Transverse colon (tissue), 4 donors: ENCODE measurements around the gene TMEM147.

Experiments
- POLR2A ChIP-seq: fragments of 450-650 bp; IDR thresholded peaks from one replicate; pipeline ENCODE4 v1.6.1; 2016; ENCODE audit warnings: antibody characterized with exemption, mild to moderate bottlenecking, moderate library complexity
- POLR2AphosphoS5 ChIP-seq, 3 donors: sonication (generic); formaldehyde crosslinking; IDR thresholded peaks; one replicate each; pipeline ENCODE4 v1.6.1; 2016; ENCODE audit warnings: antibody characterized with exemption in 3 of 3
- TF ChIP-seq, protein P1 (sequence below), 5 experiments: fragments of 200-600 bp in 3 of 5; fragments of 450-650 bp in 2 of 5; sonication (generic) in 3 of 5; IDR thresholded peaks; 1 replicate in 2 of 5; 2 replicates in 3 of 5; pipeline ENCODE4 v1.5.1; 2016 to 2017; ENCODE audit warnings: antibody characterized with exemption in 5 of 5, inconsistent platforms in 3 of 5, mild to moderate bottlenecking in 2 of 5, moderate library complexity in 1 of 5

DNA sequence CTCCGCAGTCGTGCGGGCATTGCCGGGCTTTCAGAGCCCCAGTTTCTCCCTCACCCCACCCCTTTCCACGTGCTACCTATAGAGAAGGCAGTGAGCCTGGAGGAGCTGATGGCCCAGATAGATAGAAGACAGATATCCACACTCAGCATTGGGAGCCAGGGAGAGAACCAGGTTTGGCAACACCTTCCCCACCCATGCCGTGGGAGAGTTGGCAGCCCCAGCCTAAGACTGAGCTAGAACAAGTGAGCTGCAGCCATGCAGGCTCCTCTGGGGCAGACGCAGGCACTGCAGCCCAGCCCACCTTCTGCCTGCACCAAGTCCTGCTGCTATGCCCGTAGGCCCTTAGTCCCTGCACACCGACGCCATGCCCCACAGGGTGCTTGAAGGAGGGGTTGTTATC is 44.8 kb upstream of the TMEM147 start:
- TF ChIP-seq, protein P1, sequence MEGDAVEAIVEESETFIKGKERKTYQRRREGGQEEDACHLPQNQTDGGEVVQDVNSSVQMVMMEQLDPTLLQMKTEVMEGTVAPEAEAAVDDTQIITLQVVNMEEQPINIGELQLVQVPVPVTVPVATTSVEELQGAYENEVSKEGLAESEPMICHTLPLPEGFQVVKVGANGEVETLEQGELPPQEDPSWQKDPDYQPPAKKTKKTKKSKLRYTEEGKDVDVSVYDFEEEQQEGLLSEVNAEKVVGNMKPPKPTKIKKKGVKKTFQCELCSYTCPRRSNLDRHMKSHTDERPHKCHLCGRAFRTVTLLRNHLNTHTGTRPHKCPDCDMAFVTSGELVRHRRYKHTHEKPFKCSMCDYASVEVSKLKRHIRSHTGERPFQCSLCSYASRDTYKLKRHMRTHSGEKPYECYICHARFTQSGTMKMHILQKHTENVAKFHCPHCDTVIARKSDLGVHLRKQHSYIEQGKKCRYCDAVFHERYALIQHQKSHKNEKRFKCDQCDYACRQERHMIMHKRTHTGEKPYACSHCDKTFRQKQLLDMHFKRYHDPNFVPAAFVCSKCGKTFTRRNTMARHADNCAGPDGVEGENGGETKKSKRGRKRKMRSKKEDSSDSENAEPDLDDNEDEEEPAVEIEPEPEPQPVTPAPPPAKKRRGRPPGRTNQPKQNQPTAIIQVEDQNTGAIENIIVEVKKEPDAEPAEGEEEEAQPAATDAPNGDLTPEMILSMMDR (IDR thresholded peaks at IDR 0.05), result no peak
- TF ChIP-seq POLR2A (no peak), POLR2AphosphoS5 (IDR thresholded peaks at IDR 0.05) (no peak)
